ENCODE measurements around the gene ATG4B.

The ATG4B gene

DNA sequence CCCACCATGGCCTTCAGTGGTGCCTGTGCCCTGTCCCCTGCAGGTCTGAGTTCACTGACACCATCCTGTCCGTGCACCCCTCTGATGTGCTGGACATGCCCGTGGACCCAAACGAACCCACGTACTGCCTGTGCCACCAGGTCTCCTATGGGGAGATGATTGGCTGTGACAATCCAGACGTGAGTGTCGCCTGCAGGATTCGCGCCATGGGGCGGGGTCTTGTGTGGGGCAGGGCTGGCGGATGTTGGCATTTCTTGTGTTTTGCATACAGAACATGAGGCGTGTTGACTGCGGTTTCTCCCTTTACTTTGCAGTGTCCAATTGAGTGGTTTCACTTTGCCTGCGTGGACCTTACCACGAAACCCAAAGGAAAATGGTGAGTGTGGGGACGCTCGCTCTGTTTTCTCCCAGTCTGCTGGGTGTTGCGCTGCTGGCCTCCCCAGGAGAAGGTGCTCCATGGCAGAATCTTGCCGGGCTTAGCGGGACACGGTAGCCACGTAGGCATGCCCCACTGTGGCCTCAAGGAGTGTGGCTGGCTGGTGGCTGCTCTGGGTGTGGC lies 85.5 kb downstream of the ATG4B start:
- Histone ChIP-seq H3K9ac (ENCODE audit: low read length) (no peak overlapping the region), H3K79me2 (ENCODE audit: insufficient read depth, low read length) (no peaks in the 10 kb centered on the region), H3K27me3 (ENCODE audit: insufficient read depth, low read length) (no peaks in the 10 kb centered on the region), H3K27ac (ENCODE audit: low read depth, low read length, poor library complexity, severe bottlenecking) (no peak overlapping the region), H4K20me1 (ENCODE audit: insufficient read depth, low read length) (no peaks in the 10 kb centered on the region), H2AFZ (ENCODE audit: low read length) (no peak overlapping the region), H3K9me2 (ENCODE audit: low read depth, low read length) (no peaks in the 10 kb centered on the region), H3K4me1 (ENCODE audit: insufficient read depth, low read length, severe bottlenecking) (no peaks in the 10 kb centered on the region), H3K4me3 (ENCODE audit: low read depth, low read length, poor library complexity, severe bottlenecking) (no peak overlapping the region), H3K4me2 (ENCODE audit: low read length) (no peak overlapping the region), H3K36me3 (ENCODE audit: insufficient read depth, low read length) (peaks cover 63% of the 10 kb centered on the region), H3F3A (ENCODE audit: insufficient read depth, low read length) (no peaks in the 10 kb centered on the region), H3K9me3 (ENCODE audit: low read length) (peaks cover 14% of the 10 kb centered on the region)
- no peak for TF ChIP-seq EZH2 (IDR thresholded peaks at IDR 0.05; ENCODE audit: borderline replicate concordance, low read length)
- TF ChIP-seq, protein P1, sequence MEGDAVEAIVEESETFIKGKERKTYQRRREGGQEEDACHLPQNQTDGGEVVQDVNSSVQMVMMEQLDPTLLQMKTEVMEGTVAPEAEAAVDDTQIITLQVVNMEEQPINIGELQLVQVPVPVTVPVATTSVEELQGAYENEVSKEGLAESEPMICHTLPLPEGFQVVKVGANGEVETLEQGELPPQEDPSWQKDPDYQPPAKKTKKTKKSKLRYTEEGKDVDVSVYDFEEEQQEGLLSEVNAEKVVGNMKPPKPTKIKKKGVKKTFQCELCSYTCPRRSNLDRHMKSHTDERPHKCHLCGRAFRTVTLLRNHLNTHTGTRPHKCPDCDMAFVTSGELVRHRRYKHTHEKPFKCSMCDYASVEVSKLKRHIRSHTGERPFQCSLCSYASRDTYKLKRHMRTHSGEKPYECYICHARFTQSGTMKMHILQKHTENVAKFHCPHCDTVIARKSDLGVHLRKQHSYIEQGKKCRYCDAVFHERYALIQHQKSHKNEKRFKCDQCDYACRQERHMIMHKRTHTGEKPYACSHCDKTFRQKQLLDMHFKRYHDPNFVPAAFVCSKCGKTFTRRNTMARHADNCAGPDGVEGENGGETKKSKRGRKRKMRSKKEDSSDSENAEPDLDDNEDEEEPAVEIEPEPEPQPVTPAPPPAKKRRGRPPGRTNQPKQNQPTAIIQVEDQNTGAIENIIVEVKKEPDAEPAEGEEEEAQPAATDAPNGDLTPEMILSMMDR (IDR thresholded peaks at IDR 0.05; ENCODE audit: low read length), result no peak
